GM18499 (cell line): ENCODE measurements around the gene CRACDL.
"Not testable (repeated sequence)": the region's sequence is repeated elsewhere in the genome, so short reads cannot be mapped to it uniquely, and the experiment has no call there.

Source experiments
- ATAC-seq: cut with Tn5 transposase; IDR thresholded peaks from one replicate; pipeline ENCODE4 v1.9.1; 2021; ENCODE audit warnings: moderate number of reproducible peaks; ENCODE audit not compliant: insufficient read depth, unreplicated experiment

Gene CRACDL

DNA sequence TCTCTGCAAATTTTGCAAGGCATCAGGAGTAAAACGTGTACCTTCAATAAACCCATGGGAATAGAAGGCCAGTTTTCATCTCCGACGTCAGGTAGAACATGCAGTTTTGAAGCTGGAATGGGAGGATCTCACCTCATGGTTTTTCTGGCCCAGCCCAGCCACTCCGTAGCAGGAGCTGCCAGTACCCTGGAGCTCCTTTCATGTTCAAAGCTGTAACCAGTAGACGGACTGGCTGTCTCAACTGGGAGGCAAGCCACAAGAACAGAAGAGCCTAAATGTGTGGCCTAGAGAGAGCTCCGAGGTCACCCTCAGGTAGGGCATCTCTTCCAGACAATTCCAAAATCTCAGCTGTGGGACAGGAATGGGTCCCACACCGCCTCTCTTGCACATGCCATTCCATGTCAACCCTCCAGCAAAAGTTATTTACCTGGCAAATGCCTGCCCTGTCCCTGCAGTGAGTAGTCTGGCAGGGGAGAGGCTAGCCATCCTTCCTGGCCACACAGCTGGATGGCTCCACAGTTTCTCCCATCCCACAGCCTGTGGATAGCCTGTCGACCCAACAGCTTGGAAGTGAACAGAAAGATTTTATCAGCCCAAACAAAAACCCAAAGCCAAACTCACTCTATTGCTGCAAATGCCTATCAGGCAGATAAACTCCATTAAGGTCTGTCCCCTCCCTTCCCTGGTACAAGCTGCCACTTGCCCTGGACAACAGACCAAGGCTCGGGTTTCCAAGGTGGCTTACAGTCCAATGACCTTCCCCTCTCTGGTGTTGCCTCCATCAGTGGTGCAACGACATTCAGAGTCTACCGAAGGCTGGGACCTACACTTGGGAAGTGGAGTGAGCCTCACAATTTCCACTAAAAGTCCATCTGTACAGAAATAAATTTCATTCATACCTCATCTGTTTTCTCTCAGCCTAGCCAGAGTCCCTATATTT, 27.8 kb downstream of the CRACDL start:
- ATAC-seq = no peak

DNA sequence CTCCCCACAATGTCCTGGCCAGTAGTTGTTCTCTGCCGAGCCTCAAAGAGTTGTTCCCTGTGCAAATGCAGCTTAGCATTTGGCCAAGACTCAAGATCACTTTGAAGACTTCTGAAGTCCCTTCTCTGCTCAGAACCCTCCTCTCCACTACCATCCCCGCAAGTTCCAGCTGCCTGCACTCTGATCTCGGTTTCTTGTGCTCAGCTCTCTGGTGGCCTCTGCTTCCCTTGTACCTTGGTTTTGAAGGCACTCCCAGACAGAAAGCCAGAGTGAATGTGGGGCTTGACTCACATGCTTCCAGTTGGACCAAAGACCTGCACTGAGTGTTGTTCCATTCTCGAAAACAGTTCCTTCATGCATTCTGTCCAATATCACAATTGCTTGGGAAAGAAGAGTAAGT, 28.6 kb downstream of the CRACDL start:
- no peak for ATAC-seq

DNA sequence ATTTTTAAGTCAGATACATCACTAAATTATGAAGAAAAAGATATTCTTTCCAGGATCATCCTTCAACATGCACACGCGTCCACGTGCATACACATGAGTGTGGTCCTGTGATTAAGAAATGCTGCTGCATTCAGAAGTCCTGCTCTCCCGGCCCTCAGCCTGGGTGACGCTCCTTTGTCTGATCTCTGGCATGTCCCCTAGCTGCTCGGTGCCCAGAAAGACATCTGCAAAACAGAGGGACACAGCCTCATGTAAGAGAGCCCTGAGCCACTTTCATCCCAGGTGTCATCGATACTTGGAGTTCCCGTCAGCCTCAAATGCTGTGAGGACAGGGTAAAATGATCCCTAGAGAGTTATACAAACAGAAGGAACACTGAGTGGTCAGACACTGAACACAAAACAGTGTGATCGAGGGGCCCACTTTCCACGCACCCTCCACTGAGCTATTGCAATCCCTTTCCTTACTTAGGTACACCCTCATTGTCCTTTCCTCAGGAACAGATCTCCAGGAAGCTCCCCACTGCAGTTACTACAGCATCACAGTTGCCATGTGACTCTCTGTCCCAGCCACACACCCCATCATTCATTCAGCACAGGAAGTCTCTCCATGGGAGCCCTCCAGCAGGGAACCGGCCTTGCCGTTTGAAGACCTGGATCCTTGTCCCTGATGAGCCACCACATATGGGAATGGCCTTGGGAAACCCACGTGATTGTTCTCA, 32.1 kb downstream of the CRACDL start:
- ATAC-seq = no peak

DNA sequence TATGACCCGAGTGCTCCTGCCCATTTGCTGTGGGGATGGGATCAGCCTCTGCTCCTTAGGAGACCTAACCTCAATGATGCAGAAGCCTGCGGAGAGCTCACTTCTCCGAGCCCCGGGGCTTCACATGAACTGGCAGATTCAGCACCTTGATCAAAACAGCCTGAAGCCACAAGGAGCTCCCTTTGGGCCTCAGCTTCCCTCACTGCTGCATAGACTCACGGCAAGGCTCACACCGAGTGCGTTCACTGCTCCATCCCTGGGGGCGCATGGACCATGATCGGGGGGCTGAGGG, 33.0 kb downstream of the CRACDL start:
- no peak for ATAC-seq

DNA sequence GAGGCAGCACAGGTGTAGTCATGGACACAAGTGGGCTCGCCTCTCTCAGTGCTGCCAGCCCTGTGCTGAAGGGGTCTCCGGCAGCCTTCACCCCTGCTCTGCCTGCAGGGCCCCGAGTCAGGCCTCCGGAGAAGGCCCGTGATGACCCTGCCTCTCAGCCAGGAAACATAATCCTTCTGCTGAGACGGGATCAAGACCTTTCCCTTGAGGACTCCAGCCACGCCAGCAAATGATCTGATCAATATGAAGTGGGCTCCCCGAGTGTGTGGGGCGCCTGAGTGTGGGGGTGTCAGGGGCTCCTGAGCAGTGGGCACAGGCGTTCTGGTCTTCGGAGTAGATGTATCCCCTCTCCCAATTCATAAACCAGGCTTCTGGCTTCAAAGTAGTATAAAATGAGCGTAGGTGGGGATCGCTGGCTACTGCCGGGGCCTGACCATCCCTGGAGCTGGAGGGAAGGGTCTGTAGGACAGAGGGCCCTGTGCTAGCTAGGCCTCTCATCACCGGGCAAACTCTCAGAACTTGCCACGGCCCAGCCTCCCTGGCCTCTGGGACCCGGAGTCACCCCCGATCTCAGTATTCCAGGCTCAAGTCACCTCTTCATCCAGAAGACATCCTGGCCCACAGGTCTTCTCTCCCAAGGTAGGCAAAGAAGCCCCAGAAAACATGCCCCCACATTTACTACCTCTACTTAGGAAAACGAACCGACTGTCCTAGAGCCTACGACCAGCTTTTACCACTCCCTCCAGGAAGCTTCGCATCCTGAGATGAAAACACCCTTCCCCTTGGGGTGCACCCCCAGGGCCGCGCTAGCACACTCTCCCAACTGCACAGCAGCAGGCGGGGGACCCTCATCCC, 33.6 kb downstream of the CRACDL start:
- no peak for ATAC-seq

DNA sequence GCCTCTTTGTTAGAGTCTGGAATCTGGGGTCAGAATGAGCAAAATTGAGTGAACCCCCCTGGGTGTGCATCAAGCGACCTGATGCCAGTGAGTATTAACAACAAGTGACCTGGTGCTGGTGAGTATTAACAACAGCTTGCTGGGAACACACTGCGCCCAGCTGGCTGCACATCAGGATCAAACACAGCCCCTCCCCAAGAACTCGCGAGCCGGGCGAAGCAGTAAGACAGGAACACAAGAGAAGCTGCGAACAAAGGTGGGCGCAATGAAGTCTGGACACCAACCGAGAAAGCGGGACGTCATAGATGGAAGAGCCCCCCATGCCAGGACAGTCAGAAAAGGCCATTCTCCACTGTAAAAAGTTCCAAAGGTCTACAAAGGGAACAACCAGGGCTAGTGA, 34.3 kb downstream of the CRACDL start:
- no peak for ATAC-seq

DNA sequence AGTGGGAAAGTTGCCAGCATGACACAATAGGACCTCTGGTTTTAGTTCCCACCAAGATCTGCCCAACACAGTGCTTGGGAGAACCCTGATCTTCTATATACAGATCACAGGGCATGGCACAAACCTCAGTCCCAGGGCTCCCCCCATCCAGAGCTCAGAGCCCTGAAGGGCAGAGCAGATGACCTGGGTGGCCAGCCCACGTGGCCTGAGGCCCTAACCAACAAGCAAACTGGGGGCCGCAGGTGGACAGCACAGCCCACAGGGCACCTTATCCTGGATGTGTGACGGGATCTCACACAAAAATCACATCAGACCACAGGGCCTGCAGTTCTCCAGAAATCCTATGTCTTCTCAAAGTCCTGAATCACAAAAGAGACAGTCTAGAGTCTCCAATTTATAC, 34.7 kb downstream of the CRACDL start:
- no peak for ATAC-seq

DNA sequence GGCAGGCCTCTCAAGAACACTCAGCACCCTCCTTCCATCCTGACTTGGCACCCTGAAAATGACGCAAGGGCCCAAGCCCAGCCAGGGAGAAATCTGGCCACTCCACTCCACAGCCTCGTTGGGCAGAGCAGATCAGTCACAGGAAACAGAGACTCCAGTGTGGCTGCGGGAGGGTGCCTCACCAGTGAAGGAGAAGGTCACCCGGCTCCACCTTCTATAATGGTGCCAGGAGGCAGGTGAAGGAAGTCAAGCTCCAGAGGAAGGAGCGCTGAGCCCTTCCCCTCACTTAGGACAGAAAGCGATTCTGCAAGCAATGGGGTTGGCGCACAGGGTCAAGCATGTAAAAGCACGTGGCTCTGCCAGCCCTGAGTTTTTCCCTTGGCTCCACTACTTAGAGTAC, 35.3 kb downstream of the CRACDL start:
- ATAC-seq = no peak

DNA sequence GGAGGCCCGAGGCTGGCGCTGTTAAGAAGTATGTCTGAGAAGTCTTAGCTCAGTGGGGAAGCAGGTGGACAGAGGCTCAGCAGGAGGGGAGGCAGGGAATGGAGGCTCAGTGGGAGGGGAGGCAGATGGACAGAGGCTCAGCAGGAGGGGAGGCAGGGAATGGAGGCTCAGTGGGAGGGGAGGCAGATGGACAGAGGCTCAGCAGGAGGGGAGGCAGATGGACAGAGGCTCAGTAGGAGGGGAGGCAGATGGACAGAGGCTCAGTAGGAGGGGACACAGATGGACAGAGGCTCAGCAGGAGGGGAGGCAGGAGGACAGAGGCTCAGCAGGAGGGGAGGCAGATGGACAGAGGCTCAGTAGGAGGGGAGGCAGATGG, 36.3 kb downstream of the CRACDL start:
- ATAC-seq = not testable (repeated sequence)

DNA sequence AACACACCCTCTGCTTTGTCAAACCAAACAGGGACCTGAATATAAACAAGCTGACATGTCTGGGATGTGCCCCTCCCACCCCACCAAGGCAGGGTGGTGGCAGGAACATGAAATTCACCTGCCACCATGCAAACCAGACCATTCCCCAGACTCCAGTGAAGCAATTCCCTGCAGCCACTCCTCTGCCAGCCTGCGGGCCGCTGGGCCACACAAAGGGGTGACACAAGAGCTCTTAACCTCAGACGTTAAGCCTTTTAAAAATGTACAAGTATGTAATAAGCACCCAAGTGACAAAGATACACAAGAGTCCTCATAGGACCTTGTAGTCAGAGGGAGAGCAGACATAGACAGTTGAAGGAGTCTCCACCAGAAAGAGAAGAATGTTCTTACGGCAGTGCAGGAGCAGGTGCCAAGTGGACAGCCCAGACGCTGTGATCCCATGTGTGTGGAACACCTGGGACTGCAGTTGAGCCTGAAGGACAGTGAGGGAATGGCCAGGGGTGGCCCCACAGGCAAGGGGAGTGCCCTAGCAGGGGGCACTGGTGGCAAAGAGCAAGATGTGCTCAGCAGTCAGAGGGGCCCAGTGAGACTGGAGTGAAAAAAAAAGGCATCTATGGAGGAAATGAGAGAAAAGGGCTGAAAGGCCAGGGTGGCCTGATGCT, 36.9 kb downstream of the CRACDL start:
- ATAC-seq = no peak

DNA sequence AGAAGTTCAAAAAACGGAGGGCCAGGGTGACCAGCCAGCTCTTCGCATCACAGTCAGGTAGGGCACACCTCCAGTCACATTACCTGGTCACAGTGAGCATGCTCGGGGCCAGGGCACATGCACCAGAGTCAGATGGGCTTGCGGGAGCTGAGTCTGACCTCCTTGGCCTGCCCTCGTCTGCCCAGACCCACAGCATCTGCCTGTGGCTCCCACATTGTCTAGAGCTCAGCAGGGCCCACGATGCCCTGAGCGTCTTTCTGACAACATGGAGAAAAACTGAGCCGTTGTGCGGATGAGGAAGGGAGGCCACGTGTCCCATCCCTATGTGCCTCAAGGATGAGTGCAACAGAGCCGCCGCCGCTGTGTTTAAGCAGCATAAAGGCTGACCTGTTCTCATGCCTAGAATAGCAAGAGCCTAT, 37.6 kb downstream of the CRACDL start:
- ATAC-seq = no peak

DNA sequence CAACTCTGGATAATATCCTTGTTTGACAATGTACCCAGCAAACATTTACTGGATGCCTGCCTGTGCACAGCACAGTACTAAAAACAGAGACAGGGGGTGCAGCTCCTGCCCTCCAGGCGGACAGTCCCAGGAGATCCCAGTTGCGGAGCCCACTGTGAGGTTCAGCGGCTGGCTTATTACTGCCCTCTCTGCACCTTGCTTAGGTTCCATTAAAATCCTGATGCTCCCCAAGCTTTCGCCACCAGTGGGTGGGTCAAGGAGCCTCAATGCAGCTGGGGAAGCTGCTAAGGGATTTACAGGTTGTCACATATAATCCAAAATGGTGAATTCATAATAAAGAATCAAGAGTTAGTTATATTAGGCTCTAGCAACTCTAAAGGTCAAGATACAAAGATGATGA, 38.3 kb downstream of the CRACDL start:
- ATAC-seq = no peak

DNA sequence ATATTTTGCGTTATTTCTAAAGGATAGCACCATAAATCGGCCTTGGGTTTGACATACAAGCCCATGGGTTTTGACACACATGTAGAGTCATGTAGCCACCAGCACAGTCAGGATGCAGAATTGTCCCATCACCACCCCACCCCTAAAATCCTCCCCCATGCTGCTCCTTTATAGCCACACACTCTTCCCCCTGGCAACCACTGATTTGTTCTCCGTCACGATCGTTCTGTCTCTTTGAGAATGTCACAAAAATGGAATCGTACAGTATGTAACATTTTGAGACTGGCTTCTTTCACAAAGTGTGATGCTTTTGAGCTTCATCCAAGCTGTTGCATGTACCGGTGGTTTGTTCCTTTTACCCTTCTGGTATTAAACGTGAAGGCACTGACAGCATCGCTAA, 39.1 kb downstream of the CRACDL start:
- no peak for ATAC-seq

DNA sequence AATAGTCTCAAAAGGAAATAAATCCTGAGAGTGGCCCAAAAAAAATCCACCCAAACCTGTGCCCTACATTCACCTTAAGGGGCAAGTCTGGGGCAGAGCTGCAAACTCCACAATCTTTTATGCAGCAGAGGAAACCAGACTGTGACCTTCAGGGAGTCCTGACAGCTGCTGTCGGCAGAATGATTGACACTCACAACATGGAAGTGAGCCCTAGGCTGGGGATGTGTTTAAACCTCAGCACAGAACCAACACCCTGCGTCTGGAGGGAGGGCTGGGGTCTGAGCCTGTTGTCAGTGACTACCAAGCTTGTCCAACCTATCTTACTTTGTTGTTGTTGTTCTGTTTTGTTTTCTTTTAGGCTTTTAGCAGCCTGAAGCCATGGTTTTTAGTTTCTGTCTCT, 39.6 kb downstream of the CRACDL start:
- no peak for ATAC-seq

DNA sequence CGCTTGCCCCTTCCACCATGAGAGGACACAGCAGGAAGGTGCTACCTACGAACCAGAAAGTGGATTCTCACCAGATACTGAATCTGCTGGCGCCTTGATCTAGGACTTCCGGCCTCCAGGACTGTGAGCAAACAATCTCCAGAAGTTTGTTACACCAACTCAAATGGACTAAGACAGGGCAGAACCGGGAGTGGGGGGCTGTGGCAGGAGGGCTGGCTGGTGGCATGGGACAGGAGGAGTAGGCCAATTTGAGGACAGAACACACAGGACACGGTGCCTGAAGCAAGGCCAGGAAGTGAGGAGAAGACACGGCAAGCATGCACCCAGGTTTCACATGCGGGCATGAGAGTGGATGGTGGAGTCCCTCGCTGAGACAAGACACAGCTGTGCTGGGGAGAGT, 40.1 kb downstream of the CRACDL start:
- no peak for ATAC-seq

DNA sequence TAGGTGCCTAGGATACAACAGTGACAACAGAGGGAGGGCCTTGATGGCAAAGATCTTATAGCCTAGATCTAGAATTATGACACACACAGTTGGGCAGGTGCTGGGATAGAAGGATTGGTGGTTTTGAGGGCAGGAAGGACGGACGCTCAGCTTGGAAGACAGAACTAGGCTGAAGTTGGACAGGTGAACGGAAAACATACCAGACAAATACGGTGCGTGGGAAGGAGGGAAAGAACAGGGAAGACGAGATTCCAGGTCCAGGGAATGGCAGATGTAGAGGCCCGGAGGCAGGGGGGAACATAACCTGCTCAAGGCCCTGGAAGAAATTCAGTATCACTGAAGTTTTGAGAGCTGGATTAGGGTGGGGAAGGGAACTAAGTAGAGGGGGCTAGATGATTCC, 40.8 kb downstream of the CRACDL start:
- ATAC-seq = no peak

DNA sequence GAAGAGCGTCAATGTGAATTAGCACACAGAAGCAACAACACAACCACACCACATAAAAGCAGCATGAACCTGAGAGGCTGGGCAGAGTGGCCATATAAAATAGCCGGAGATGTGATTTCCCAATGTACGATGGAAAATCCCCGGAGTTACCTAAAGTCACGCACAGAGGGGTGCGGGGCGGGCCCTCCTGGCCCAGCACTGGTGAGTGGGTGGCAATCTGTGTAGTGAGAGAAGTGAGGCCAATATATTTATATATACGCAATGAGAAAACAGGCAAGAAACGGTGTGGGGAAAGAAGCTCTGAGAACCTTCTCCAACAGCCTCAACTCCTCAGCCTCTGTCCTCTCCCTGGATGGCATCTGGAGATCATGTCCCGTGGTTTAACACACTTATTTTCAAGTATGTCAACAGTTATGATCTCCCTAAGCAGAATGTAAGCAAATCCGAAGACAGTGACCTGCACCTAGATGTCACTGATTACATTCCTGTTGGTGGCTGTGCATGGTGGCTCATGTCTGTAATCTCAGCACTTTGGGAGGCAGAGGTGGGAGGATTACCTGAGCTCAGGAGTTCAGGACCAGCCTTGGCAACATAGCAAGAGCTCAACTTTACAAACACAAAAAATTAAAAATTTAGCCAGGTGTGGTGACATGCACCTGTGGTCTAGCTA, 41.6 kb downstream of the CRACDL start:
- no peak for ATAC-seq

DNA sequence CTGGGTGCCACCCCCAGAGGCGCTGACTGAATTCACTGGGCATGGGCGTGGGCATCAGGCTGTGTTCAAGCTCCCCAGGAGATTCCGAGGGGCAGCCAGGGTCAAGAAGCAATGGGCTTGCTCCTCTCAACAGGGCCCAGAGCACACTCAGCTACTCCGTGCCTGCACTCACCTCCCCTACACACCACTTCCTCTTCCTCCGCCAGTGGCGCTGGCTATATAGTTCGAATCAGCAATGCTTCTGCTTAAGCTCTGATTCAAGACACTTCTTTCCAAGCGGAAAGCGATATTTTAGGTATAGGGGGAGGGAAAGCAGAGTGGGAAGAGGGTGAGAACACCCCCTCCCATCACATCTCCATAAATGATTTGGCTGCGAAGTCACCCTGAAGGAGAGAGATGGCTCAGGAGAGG, 42.1 kb downstream of the CRACDL start:
- no peak for ATAC-seq

DNA sequence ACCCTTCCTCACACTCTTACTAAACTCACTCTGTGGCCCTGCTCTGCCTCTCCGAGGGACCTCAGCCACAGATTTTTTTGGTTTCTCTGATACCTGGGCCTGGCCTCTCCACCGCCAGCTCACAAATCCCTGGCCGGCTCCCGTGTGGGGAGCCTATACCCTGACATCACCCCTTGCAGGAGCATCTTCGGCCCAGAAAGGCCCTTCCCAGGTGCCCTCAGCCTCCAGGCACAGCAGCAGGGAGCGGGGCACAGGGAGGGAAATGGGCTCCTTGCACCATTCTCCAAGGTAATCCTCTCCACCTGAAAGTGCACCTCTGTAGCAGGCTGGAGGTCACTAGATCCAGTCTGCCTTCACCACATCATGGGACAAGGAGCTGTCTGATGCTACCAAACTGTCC, 43.2 kb downstream of the CRACDL start:
- no peak for ATAC-seq

DNA sequence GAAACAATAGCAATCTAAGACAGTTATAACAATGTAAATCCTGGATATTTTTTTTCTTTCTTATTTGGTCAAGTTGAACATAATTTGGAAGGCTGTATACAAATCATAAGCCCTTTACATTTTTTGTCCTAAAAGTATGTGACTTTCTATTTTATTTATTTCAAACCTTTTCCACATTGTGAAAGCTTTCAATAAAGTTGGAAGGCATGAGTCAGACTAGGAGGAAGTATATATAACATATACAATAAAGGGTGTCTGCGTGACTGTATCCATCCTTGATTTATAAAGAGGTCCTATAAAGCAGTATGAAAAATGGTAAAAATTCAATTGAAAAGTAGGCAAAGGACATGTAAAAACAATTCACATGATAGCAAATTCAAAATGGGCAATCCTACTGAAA, 44.4 kb downstream of the CRACDL start:
- no peak for ATAC-seq
